ENCODE measurements around the gene ATP11A.

GRCh38 chr13:112695121-112695520, 5.3 kb downstream of the ATP11A start:
- no peak for TF ChIP-seq CTCF (conservative IDR thresholded peaks at IDR 0.05; ENCODE audit: low read depth, low read length)
- TF ChIP-seq EZH2 (IDR thresholded peaks at IDR 0.05; ENCODE audit: low read length, unreplicated experiment): no peak
